ENCODE measurements around the gene KRT74.

The KRT74 gene

GRCh38 chr12:52573743-52574142 is at the start of gene KRT74:
Gene KRT74 (minus strand): TSS chr12:52573843. CDS start chr12:52573777, 66 bp downstream.
- no peak for DNase-seq (ENCODE audit: low read depth)

DNA sequence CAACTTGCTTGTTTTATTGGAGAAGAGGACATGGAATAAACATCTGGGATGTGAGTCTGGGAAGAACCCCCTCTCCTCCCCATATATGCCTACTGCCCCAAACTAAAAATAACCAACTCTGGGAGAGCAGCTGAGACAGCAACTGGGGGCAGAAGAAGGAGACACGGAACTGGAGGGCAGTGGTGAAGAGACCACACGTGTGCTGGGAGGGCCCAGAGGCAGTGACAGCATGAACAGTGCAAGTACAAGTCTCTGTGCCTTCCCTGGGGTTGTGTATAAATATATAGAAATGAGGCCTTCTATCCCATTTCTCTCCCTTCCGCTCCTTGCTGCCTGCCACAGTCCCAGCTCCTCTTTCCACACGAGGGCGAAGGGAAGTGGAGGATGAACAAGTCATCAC is 48.7 kb upstream of the KRT74 start:
- no peak for DNase-seq (ENCODE audit: low read depth)

GRCh38 chr12:52618866-52619265 is 45.2 kb upstream of the KRT74 start:
- DNase-seq (ENCODE audit: low read depth): no peak

DNA sequence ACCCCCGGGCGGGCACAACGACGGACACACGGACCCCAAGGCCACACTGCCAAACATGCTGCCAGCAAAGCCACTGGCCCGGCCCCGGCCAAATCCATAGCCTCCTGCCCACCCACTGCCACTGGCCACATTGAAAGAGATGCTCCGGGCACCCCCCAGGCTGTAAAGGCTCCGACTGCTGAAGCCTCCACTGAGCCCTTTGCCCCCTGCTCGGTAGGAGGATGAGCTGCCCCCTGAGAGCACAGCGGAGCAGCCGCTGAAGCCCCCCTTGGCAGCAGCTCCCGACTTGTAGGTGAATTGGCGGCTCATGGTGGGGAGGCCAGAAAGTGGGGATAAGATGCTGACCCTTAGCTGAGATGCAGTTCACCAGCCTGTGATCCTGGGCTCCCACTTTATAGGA is 44.6 kb upstream of the KRT74 start, which contains the start of gene KRT73:
Gene KRT73 (minus strand): TSS at position 344 of the 400 bp plus-strand sequence. CDS start 35 bp downstream, at position 309.
- no peak for DNase-seq (ENCODE audit: low read depth)

DNA sequence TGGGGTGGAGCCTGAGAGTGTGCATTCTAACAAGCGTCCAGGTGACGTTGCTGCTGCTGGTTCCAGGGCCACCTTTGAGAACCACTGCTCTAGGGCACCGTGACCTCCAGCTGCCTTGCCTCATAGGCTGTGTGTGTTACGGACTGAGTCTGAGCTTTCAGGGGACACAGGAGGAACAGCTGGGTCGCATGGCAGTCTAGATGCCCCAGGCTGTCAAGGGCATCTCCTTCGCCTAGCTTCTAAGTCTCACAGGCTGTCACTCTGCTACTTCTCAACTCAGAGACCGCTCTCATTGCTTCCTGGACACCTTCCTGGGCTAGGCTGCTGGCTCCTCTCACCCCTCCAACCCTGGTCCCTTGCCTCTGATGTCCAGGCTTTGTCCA is 43.8 kb upstream of the KRT74 start:
- no peak for DNase-seq (ENCODE audit: low read depth)

DNA sequence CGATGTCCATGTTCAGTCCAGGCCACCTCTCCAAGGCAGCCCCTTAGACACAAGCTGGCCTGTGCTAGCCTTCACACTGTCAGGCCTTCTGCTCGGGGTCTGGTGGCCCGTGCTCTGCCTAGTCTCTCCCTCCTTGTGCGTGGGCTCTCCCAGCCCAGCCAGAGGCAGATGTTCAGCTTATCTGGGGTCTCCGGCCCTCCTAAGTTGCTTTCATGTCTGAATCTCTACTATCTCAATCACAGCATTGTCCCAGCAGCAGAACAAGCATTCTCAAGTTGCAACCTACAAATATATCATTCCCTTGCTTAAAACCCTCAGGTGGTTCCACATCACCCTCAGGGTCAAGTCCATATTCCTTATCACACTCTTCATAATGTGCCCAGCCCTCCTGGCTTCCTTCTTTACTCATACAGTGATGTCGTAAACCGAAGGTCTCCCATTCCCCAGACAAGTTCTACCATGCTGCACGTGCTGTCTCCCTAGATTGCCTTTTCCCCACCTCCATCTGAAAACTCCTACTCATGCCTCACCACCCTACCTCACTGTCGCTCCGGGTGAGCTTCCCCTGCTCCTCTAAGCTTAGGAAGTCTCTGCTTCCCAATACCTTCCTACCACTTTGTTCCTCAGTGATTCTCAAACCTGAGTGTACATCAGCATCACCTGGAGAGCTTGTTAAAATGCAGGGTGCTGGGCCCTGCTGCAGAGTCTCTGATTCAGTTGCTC is 43.2 kb upstream of the KRT74 start:
- DNase-seq (ENCODE audit: low read depth): no peak

- no peak for DNase-seq (ENCODE audit: low read depth)
Measured at GRCh38 chr12:52615912-52616311, 42.3 kb upstream of the KRT74 start.

DNA sequence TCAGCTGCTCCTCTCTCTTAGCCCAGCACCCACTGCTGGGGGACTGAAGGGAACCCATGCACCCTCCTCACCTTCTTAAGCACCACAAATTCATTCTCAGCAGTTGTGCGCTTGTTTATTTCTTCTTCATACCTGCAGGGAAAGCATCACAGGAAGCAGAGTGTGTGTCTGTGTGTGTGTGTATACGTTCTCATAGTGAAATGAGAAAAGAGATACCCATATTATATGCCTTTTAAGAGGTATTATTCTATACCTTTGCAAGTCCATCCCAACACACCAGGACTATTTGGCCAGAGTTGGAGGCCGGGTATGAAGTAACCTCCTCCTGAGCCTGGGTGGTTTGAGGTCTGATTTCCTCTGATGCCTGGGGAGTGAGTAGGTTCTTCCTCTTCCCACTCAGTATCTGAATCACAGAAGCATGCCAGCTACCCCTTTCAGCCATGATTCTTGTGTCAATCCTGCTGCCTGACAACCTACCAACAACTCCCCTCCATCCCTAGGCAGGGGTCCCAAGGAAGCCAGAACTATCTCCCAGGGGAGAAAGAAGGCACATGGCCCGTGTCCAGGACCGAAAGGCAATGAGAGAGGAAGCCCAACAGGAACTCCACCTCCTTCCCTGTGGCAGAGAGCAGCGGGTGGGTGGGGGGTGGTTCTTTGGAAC is 41.7 kb upstream of the KRT74 start:
- no peak for DNase-seq (ENCODE audit: low read depth)

DNA sequence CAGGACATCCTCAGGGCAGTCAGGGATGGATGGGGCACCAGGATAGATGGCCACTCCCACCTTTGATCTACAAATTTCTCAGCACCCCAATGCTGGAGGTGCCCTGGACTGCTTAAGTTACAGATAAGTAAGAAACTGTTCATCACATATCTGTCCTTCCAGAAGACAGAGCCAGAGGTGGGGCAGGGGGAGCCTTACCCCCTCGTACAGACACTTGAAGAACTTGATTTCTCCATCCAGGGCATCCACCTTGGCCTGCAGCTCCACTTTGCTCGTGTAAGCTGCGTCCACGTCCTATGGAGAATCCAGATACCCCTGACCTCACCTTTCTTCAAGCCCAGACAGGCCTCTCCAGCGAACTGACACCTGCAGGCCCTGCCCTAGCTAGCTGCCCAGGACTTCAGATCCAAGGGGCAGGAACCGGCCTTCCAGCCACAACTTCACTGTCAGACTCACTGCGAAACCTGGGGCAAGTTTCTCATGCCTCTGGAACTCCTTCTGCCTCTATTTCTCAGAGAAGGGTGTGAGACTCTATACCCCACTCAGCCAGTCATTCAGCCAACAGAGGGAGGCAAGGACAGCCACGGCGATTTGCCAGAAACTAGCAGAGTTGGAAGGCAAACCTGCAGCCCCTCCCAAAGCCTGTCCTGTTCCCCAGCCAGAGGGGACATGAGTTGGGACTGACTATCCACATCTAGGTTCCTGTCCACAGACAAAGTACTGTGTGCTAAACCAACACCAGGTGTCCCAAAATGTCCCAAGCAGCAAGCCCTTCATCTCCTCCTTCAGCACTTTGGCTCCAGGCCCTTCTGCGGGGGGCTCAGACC is 41.0 kb upstream of the KRT74 start:
- no peak for DNase-seq (ENCODE audit: low read depth)

DNA sequence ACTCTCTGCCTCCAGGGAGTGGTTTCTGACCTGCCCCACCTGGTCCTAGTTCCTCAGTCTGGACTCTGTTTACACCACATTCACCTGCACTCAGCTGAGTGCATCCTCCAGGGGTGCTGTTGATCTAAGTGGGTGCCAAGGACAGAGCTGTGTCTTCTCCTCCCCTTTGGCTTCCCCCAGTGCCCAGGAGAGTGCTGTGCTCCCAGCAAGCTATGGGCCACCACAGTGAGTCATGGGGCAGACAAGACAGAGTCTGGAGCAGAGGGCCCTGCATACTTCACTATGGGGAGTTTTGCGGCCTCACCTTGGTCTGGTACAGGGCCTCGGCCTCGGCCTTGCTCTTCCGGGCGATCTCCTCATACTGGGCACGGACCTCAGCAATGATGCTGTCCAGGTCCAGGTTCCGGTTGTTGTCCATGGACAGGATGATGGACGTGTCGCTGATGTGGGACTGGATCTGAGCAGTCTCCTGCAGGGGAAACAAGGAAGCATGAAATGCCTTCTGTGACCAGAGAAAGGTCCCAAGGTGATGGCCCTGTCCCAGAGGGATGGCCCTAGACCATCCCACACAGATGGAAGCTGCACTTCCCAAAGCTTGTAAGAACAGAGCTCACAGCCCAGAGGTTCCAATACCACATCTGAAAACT is 39.9 kb upstream of the KRT74 start:
- DNase-seq (ENCODE audit: low read depth): no peak

DNA sequence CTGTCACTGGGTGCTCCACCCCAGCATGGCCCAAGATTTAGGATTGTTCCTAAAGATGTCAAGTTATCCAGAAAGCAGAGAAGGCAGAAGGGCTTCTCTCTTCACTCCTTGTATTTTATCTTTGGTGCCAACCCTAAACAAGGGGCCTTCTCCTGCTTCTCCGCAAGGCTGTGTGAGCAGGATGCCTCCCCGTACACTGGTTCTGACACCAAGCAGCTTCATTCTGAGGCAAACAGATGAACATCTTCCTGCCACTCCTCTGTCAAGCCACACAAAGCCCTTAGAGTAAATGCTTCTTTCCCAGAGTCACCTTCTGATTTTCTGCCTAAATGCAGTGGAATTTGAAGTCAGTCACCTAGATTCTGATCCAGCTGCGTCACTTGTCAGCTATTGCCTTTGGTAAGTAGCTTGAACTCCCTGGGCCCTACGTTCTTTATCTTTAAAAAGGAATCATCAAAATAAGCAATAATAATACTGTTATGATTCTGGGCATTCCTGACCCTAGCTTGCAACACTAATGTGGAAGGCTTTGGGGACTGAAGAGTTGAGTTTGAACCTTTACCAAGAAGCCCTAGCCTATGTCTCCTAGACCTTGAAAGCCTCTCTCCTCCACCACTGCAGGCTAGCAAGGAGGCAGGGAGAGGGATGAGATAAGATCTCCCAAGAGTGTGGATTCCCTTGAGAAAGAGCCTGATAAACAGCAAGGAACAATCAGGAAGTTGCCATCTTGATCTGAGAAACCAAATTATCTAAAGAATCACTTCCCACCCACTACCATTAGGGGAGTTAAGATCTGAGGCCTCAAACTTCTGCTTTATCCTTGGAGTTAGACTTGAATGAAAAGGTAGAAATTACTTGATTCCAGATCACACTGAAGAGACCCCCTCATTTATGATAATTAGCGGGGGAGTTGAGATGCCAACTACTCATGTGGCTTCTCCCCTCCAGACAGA is 39.1 kb upstream of the KRT74 start:
- no peak for DNase-seq (ENCODE audit: low read depth)

DNA sequence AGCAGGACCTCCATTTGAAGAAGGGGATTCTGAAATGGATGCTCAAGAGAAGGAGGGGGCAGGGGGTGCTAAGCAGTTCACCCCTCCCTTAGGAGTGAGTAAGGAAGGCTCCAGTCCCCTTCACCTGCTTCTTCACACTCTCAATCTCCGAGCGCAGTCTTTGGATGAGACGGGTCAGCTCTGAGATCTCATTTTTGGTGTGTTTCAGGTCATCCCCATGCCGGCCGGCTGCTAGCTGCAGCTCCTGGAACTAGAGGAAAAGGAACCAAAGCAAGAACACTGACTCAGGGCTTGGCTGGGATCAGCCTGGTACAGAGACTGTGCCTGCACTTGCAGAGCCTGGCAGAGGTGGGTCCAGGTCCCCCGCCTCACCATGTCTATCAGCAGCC is 37.4 kb upstream of the KRT74 start:
- DNase-seq (ENCODE audit: low read depth): no peak

- no peak for DNase-seq (ENCODE audit: low read depth)
Measured at GRCh38 chr12:52608826-52609630, 35.4 kb upstream of the KRT74 start.

DNA sequence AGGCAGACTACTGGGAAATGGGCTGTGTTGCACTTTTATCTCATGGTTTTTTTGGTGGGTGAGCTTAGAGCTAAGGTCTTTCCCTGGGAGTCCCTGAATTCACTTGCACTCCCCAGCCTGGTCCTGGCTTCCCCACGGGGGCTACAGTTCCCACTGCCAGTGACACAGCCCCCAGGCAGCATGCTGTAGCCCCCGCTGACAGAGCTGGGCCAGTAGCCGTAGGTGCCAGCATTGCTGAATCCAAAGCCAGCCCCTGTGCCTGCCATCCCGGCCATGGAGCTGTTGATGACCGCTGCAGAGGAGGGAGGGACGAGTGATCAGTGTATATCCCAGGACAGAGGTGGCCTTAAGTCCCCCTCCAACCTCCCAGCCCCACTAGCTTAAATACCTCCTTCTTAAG is 34.5 kb upstream of the KRT74 start:
- DNase-seq (ENCODE audit: low read depth): no peak

DNA sequence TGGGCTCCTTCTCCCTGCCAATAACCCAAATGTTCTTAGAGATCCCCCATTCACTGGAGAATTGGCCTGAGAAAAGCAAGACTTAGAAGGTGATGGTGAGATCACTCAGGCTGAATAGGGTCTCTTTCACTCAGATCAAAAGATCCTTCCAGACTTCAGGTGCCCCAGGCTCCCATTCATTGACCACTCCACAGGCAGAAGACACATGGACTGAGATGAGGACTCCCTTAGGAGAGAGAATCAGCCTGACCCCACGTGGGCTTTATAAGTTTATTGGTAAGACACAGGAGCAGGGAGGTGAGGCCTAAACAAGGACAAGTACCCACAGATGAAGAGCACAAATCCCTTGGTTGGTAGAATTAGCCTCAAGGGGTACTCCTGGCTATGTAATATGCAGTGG is 33.7 kb upstream of the KRT74 start:
- no peak for DNase-seq (ENCODE audit: low read depth)

- DNase-seq (ENCODE audit: low read depth): no peak
Measured at GRCh38 chr12:52606581-52607218, 33.1 kb upstream of the KRT74 start.

- no peak for DNase-seq (ENCODE audit: low read depth)
Measured at GRCh38 chr12:52606096-52606495, 32.5 kb upstream of the KRT74 start.

GRCh38 chr12:52605542-52605941 is 31.9 kb upstream of the KRT74 start:
- DNase-seq (ENCODE audit: low read depth): no peak

DNA sequence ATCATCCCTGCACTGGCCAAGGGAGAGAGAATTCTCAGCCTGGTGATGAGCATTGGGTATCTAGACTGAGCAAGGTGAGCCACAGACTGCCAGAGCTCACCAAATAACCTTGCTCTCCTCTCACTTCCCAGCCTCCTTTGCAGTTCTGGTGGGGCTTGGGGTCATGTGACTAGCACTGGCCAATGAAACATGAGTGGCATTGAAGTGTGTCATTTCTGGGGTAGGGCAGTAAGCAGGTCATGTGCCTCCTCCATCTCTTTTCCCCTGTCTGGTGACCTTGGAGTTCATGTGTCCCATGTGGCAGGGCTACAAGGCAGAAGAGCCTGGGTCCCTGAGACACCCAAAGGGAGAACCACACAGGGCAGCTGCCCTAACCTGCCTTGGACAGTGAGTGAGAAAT is 31.2 kb upstream of the KRT74 start:
- no peak for DNase-seq (ENCODE audit: low read depth)

GRCh38 chr12:52603314-52603713 is 29.7 kb upstream of the KRT74 start:
- no peak for DNase-seq (ENCODE audit: low read depth)

Measured in stimulated activated CD8-positive, alpha-beta memory T cell treated with anti-CD3 and anti-CD28 coated beads, Interleukin-4, amount 100 ng/mL, for 24 hours (primary cell).